Activated B cell treated with CpG ODN at 0.5 μM for 24 hours (primary cell): ENCODE data around the gene PRR18. TPM values are rescaled to one million over a fixed set of nuclear protein-coding genes. Genes with fewer than 3 reads are reported as not detected.

Experiments
- ATAC-seq: fragments of 200-7000 bp; cut with Tn5 transposase; one replicate; pipeline ENCODE4 v1.10.0; 2021; ENCODE audit warnings: low read depth, mild to moderate bottlenecking, moderate library complexity
- CTCF ChIA-PET: fragments of 350-600 bp; sonication (Branson Sonifier 250); formaldehyde crosslinking; loops from one replicate; lab custom pipeline; 2021; ENCODE audit warnings: antibody characterized with exemption; lab: Charles Lee
- POLR2A ChIA-PET: fragments of 350-600 bp; sonication (Branson Sonifier 250); formaldehyde crosslinking; loops from one replicate; lab custom pipeline; 2021; ENCODE audit warnings: antibody characterized with exemption; lab: Charles Lee
- DNase-seq: peaks from one replicate; pipeline ENCODE4 v3.0.0; 2022
- H3K27ac Mint-ChIP-seq: one replicate; pipeline ENCODE4 v1.8.0; 2020; ENCODE audit warnings: mixed read lengths
- H3K27me3 Mint-ChIP-seq: one replicate; pipeline ENCODE4 v1.8.0; 2021; ENCODE audit warnings: mixed read lengths
- H3K36me3 Mint-ChIP-seq: one replicate; pipeline ENCODE4 v1.8.0; 2021; ENCODE audit warnings: low read depth, mixed read lengths
- H3K4me1 Mint-ChIP-seq: one replicate; pipeline ENCODE4 v1.8.0; 2021; ENCODE audit warnings: mixed read lengths
- H3K4me3 Mint-ChIP-seq: one replicate; pipeline ENCODE4 v1.8.0; 2020; ENCODE audit warnings: mild to moderate bottlenecking, mixed read lengths
- H3K9me3 Mint-ChIP-seq: one replicate; pipeline ENCODE4 v1.8.0; 2020; ENCODE audit warnings: mixed read lengths
- intact Hi-C: fragments of 100-400 bp; cut with micrococcal nuclease; formaldehyde crosslinking; loops from one replicate; pipeline ENCODE4 v1.15.1; 2024
- total RNA-seq: library from RNA; stranded (reverse); gene quantifications from 2 replicates; pipeline ENCODE4 v1.2.3, GENCODE V29; 2022
- TF ChIP-seq, protein P1 (sequence below): fragments of 200-600 bp; IDR thresholded peaks from one replicate; pipeline ENCODE4 v1.8.0; 2022; ENCODE audit warnings: antibody characterized with exemption, mild to moderate bottlenecking

The PRR18 gene
- total RNA-seq, 1 donor from 2014 or later, result not detected

DNA sequence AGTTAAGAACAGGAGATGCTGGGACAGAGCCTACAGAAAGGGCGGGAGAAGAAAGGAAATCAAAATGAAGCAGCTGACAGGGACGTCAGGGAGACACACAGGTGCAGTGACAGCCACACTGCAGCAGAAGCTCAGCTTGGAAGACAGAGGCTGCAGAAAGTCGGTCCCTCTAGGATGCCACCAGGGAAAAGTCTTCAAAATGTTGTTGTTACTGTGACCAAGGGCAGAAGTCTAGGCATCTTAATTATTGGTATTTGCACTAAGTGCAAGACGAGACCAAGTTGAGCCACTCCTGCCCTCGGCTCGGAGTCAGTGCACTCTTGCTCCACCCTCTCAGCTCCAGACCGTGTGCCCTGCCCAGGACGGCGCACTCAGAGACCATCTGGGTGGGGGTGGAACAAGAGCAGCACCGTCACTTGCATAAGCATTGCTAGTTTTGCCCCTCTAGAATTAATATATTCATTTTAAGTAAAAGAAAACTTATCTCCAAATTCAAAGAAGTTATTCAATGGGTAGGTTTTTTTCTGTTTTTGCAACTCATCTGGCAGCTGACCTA is 2.6 kb downstream of the PRR18 start:
- DNase-seq (no peak), ATAC-seq (no peak)
- H3K4me1 Mint-ChIP-seq, result peaks cover 6% of the 10 kb centered on the region
- peaks cover 34% of the 10 kb centered on the region for H3K27me3 Mint-ChIP-seq
- ChIA-PET POLR2A (interaction anchor here (1.0 kb wide), 1 partner anchor 10 kb away, joined by 6 read pairs; no protein-coding TSS in a partner anchor), CTCF (no interaction called here)
- H3K36me3 Mint-ChIP-seq, result no peaks in the 10 kb centered on the region
- intact Hi-C loops, result no loop called here
- H3K9me3 Mint-ChIP-seq, result no peaks in the 10 kb centered on the region
- TF ChIP-seq, protein P1, sequence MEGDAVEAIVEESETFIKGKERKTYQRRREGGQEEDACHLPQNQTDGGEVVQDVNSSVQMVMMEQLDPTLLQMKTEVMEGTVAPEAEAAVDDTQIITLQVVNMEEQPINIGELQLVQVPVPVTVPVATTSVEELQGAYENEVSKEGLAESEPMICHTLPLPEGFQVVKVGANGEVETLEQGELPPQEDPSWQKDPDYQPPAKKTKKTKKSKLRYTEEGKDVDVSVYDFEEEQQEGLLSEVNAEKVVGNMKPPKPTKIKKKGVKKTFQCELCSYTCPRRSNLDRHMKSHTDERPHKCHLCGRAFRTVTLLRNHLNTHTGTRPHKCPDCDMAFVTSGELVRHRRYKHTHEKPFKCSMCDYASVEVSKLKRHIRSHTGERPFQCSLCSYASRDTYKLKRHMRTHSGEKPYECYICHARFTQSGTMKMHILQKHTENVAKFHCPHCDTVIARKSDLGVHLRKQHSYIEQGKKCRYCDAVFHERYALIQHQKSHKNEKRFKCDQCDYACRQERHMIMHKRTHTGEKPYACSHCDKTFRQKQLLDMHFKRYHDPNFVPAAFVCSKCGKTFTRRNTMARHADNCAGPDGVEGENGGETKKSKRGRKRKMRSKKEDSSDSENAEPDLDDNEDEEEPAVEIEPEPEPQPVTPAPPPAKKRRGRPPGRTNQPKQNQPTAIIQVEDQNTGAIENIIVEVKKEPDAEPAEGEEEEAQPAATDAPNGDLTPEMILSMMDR, result no peak
- no peak overlapping the region for H3K27ac Mint-ChIP-seq
- peak overlapping the region; percentile 68 for H3K4me3 Mint-ChIP-seq

DNA sequence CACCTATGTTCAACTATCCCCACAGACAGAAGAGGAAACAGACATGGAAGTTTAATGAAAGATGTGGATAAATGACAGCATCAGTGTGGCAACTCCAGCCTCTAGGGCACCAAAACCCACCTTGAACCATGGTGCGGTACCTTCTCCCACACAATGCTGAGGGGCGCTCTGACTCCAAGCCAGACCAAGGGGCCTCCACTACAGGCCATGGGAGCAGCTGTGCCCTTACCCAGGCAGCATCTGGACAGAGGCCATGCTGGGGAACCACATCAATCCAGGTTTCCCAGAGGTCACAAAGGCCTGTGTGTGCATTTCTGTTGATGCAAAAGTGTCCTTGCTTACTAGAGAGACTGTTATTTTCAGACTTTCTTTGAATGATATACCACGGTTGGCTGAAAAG is 4.1 kb downstream of the PRR18 start:
- H3K4me3 Mint-ChIP-seq, result no peak overlapping the region
- no peaks in the 10 kb centered on the region for H3K36me3 Mint-ChIP-seq
- TF ChIP-seq, protein P1, result no peak
- H3K9me3 Mint-ChIP-seq, result no peaks in the 10 kb centered on the region
- ChIA-PET POLR2A (no interaction called here), CTCF (interaction anchor here (1.0 to 3.5 kb wide), 2 partner anchors 9 to 27 kb away, joined by 3 to 15 read pairs; no protein-coding TSS in a partner anchor)
- H3K27me3 Mint-ChIP-seq, result peaks cover 29% of the 10 kb centered on the region
- ATAC-seq, result no peak
- no peak overlapping the region for H3K27ac Mint-ChIP-seq
- intact Hi-C loops, result no loop called here
- peaks cover 6% of the 10 kb centered on the region for H3K4me1 Mint-ChIP-seq
- DNase-seq, result no peak

DNA sequence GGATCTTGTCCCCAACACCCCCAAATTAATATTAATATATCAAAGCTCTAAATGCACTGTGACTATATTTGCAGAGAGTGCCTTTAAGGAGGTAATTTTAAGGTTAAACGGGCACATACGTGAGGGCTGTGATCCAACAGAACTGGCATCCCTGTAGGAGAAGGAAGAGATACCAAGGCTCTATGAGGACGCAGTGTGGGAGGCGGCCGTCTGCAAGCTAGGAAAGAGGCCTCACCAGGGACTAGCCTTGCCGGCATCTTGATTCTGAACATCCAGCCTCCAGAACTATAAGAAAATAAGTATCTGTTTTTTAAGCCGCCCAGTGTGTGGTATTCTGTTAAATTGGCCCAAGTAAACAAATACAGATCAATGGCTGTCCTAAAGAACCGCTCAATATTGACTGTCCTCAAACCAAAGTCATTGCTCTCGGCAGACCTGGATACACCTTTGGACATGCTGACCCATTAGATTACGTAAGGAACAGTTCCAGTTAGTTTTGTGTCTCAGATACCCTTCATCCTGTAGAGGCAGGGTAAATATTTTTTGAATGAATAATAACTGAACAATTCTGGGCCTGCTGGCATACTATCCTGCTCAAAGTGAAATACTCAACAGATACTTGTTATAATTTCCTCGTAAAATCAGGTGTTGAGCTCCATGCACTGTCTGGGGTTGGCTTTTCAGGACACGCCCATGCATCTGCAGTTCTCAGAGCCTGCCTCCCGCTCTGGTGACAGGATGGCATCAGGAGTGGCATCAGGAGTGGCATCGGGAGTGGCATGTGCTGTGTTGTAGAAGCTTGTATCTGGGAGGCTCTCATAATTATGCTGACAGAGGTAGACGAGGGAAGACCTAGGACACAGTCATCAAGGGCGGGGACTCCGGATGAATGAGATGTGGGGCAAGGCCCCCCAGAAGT is 6.3 kb downstream of the PRR18 start:
- no peaks in the 10 kb centered on the region for H3K9me3 Mint-ChIP-seq
- POLR2A ChIA-PET, result no interaction called here
- CTCF ChIA-PET, result interaction anchor here (3.5 kb wide), 1 partner anchor 11 kb away, joined by 15 read pairs; no protein-coding TSS in a partner anchor
- TF ChIP-seq, protein P1, result no peak
- H3K27ac Mint-ChIP-seq, result no peak overlapping the region
- H3K36me3 Mint-ChIP-seq, result no peaks in the 10 kb centered on the region
- no peak overlapping the region for H3K4me3 Mint-ChIP-seq
- peaks cover 2% of the 10 kb centered on the region for H3K4me1 Mint-ChIP-seq
- H3K27me3 Mint-ChIP-seq, result peaks cover 32% of the 10 kb centered on the region
- no peak for DNase-seq
- ATAC-seq, result no peak
- intact Hi-C loops, result no loop called here

DNA sequence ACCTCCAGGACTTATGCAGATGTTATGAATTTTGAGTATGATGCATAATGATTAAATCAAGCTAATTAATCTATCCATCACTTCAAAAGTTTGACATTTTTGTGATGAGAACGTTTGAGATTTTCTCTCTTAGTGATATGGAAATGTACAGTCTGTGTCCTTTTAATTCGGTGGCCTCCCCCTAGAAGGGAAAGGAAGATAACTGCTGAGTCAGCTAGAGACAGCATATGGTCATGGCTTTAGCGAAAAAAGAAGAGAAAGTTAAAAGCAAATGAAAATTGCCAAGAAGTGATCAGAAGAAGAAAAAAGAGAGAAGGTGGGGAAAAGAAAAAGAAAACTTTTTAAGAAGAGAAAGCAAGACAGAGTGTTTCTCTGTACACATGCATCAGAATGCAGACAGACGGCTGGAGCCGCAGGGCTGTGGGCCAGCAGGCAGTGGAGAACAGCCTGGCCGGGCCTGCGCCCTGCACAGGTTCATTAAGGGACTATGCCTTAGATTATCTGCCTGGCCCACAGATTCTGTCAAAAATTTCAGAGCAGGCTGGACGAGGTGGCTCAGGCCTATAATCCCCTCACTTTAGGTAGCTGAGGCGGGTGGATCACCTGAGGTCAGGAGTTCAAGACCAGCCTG is 7.7 kb downstream of the PRR18 start:
- ChIA-PET CTCF (no interaction called here), POLR2A (no interaction called here)
- H3K4me3 Mint-ChIP-seq, result no peak overlapping the region
- H3K27ac Mint-ChIP-seq, result no peak overlapping the region
- intact Hi-C loops, result no loop called here
- H3K4me1 Mint-ChIP-seq, result peaks cover 8% of the 10 kb centered on the region
- no peaks in the 10 kb centered on the region for H3K9me3 Mint-ChIP-seq
- ATAC-seq, result no peak
- TF ChIP-seq, protein P1, result no peak
- H3K36me3 Mint-ChIP-seq, result no peaks in the 10 kb centered on the region
- DNase-seq, result no peak
- H3K27me3 Mint-ChIP-seq, result peaks cover 26% of the 10 kb centered on the region

DNA sequence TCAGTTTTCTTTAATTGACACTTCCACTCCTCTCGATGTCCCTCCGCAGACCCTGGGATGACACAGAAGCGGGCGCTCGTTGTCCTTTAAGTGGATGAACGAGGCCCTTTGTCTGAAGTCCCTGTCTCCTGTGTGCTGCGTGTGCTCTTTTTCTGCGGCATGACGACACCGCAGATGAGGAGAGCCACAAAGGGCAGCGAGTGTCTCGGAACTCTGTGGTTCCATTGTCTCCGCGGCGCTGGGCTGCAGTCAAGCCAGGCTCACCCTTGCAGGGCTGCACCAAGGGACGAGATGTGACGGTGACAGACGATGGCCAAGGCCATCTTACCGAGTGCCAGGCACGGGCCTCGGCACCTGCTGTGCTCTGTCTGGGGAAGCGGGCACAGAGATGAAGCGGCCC is 10.6 kb downstream of the PRR18 start:
- H3K9me3 Mint-ChIP-seq, result no peaks in the 10 kb centered on the region
- H3K27ac Mint-ChIP-seq, result no peak overlapping the region
- H3K4me1 Mint-ChIP-seq, result peaks cover 20% of the 10 kb centered on the region
- ATAC-seq (no peak), DNase-seq (no peak)
- ChIA-PET POLR2A (no interaction called here), CTCF (no interaction called here)
- TF ChIP-seq, protein P1, result no peak
- H3K4me3 Mint-ChIP-seq, result no peak overlapping the region
- intact Hi-C loops, result no loop called here
- H3K27me3 Mint-ChIP-seq, result peaks cover 20% of the 10 kb centered on the region
- H3K36me3 Mint-ChIP-seq, result no peaks in the 10 kb centered on the region
